ENCODE measurements around the gene MTFMT.
"Not testable (repeated sequence)": the region's sequence is repeated elsewhere in the genome, so short reads cannot be mapped to it uniquely, and the experiment has no call there.

Gene MTFMT

GRCh38 chr15:65059931-65060596 is 30.6 kb upstream of the MTFMT start:
- DNase-seq = no peak

- DNase-seq = no peak
Measured at GRCh38 chr15:65059369-65059750, 29.9 kb upstream of the MTFMT start.

GRCh38 chr15:65058394-65059368 is 29.2 kb upstream of the MTFMT start:
- no peak for DNase-seq

GRCh38 chr15:65057549-65057940 is 28.1 kb upstream of the MTFMT start:
- DNase-seq = no peak

- DNase-seq = no peak
Measured at GRCh38 chr15:65056868-65057548, 27.6 kb upstream of the MTFMT start.

- DNase-seq = no peak
Measured at GRCh38 chr15:65056106-65056505, 26.7 kb upstream of the MTFMT start.

- DNase-seq = no peak
Measured at GRCh38 chr15:65055201-65055870, 25.9 kb upstream of the MTFMT start.

- DNase-seq = peak in 1 of 2 experiments; percentile 80
Measured at GRCh38 chr15:65054333-65055200, 25.1 kb upstream of the MTFMT start.

- DNase-seq = no peak
Measured at GRCh38 chr15:65052956-65053355, 23.5 kb upstream of the MTFMT start.

GRCh38 chr15:65051266-65051665 is 21.8 kb upstream of the MTFMT start:
- no peak for DNase-seq

- no peak for DNase-seq
Measured at GRCh38 chr15:65050270-65050669, 20.8 kb upstream of the MTFMT start.

- DNase-seq = peak; percentile 94 to 98
Measured at GRCh38 chr15:65049418-65049840, 20.0 kb upstream of the MTFMT start.

GRCh38 chr15:65048241-65048640 is 18.8 kb upstream of the MTFMT start:
- DNase-seq = no peak

GRCh38 chr15:65044724-65045481 is 15.5 kb upstream of the MTFMT start, which contains the start of gene SLC51B:
SLC51B (plus strand) TSS chr15:65045387; CDS start chr15:65050005, 4,618 bp downstream.
- peak in 1 of 2 experiments; percentile 67 for DNase-seq

- DNase-seq = not testable (repeated sequence)
Measured at GRCh38 chr15:65044218-65044617, 14.8 kb upstream of the MTFMT start.

- no peak for DNase-seq
Measured at GRCh38 chr15:65042776-65043327, 13.4 kb upstream of the MTFMT start.

- DNase-seq = no peak
Measured at GRCh38 chr15:65041787-65042186, 12.3 kb upstream of the MTFMT start.

GRCh38 chr15:65040461-65040860 is 11.0 kb upstream of the MTFMT start:
- DNase-seq = no peak

GRCh38 chr15:65038836-65039235 is 9.4 kb upstream of the MTFMT start:
- no peak for DNase-seq

- no peak for DNase-seq
Measured at GRCh38 chr15:65038428-65038827, 9.0 kb upstream of the MTFMT start.

- DNase-seq = no peak
Measured at GRCh38 chr15:65037309-65037708, 7.9 kb upstream of the MTFMT start.
